CD4-positive, alpha-beta T cell treated with Interleukin-17A for 4 hours (primary cell): Measurements from ENCODE around the gene GTF3C5.
A peak's percentile ranks its signal among the peaks of the same experiment; 100 is the strongest.

Source experiments
- DNase-seq: peaks from one replicate; pipeline ENCODE4 v3.0.0-alpha.2; 2020; ENCODE audit warnings: mixed read lengths

The GTF3C5 gene

DNA sequence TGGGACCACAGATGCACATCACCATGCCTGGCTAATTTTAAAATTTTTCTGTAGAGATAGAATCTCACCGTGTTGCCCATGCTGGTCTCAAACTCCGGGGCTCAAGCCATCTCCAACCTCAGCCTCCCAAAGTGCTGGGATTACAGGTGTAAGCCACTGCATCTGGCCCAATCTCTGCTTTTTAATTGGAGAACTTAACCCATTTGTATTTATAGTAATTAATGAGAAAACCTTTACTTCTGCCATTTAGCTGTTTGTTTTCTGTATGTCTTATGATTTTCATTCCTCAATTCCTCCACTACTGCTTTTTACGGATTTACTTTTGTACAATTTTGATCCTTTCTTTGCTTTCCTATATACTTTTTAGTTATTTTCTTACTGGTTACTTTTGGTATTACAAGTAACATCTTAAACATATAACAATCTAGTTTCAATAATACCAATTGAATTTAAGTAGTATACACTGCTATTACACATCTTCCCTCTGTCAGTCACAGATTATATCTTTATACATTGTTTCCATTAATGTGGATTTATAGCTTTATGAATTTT, 64.1 kb downstream of the GTF3C5 start:
- DNase-seq = no peak

DNA sequence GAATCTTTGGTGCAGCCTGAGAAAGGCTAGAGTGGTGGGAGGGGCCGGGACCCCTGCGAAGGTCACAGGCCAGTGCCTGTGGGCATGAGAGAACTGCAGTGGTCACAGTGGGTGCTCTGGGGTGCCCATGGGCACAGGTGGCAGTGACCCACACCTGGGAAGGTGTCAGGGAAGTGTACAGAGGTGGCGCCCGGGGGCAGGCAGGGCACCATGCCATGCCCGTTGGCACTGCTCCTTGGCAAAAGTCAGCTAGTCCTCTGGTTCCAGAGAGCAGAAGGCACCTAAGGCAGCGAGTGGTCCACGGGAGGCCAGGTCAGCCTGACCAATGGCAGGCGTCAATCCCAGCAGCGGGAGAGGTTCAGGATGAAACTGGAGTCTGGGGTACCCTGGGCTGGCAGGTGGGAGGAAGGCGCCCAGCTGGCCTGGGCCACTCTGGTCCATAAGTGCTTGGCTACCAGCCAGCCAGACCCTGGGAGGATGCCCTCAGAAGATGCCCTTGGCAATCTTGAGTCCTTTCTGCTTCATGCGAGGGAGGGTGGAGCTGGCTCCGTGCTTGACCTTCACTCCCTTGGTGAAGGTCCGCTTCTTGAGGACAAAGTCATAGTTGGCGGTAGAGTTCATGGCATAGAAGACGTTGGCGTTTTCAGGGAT, 67.4 kb downstream of the GTF3C5 start:
- DNase-seq = no peak

DNA sequence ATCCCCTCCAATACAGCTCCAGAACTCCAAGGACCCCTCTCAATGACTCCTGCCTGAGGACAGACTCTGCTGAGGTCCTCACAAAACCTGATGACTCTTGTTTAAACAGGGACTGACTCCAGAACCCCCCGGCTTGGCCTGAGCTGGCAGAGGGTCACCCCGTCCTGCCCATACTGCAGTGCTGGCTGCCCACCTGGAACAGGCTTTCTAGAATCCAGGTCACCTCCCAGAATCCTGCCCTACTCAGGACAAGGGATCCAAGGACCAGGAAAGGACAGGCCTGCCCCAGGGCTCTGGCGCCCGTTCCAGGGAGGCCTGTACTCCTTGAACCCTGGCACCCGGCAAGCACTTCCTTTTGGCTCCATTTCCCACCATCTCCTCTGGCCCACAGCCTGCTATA, 68.1 kb downstream of the GTF3C5 start:
- no peak for DNase-seq

DNA sequence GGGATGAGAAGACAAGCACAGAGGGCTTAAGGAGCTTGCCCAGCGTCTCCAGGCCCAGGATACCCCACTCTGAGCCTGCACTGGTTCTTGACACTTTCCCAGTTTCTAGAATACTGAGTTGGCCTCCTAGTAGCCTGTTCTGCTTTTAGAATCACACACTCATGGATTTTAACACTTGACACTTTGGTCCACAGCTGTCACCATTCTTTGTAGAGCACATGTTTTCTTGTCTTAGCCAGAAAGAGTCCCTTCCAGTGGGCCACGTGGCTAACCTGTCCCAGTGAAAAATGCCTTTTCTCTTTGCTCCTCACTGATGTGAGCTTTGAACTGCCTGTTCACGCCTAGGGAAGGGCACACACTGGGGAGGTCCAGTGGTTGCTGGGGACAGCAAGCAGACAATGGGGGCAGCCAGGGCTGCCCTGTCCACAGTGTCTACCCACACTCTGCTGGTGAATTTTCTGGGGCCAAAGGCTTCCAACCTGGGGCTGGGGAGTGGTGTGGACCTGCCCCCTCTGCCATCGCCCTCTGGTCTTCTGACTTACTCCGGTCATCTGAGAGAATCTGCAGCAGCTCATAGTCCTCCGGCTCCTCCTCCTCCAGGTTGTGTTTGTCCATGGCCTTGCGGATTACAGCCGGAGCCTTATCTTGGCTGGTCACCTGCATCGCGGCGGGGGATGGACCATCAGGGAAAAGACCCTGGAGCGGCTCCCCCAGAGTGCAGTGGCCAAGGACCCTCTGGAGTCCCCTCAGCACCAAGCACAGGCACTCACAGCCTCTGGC, 69.1 kb downstream of the GTF3C5 start:
- no peak for DNase-seq

DNA sequence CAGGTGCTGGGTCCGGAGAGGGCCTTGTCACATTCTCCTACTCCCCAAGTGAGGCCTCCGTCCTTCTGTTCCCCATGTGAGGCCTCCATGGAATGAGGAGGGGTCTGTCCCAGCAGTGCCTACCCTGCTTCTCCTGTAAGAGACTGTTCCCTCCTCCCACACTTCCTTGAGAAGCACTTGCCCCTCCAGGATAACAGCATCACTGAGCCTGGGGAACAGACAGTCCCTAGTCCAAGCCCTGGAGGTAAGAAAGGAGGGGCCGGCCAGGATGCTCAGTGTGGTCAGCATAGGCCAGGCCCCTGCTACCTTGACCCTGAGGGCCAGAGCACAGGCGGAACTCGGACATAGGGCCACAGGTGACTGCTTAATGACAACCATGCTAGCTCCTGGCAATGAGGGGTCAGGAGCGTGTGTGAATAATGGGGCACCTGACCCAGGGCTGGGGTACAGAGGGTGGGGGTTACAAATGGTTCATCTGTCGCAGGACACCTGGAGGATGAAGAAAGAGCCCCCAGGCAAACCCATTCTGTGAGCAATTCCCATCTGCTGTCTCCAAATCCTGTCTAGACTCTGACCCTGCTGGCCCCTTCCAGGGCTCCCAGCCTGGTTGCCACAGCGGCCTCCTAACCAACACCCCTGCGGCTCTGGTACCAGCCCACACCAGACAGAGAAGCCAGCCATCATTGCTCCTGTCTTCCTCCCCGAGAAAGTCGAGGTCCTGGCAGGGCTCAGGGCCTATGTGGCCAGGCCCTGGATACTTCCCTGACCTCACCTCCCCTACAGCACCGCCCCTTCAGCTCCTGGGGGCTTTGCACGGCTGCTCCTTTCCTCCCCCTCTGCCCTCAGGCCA, 69.9 kb downstream of the GTF3C5 start:
- no peak for DNase-seq

DNA sequence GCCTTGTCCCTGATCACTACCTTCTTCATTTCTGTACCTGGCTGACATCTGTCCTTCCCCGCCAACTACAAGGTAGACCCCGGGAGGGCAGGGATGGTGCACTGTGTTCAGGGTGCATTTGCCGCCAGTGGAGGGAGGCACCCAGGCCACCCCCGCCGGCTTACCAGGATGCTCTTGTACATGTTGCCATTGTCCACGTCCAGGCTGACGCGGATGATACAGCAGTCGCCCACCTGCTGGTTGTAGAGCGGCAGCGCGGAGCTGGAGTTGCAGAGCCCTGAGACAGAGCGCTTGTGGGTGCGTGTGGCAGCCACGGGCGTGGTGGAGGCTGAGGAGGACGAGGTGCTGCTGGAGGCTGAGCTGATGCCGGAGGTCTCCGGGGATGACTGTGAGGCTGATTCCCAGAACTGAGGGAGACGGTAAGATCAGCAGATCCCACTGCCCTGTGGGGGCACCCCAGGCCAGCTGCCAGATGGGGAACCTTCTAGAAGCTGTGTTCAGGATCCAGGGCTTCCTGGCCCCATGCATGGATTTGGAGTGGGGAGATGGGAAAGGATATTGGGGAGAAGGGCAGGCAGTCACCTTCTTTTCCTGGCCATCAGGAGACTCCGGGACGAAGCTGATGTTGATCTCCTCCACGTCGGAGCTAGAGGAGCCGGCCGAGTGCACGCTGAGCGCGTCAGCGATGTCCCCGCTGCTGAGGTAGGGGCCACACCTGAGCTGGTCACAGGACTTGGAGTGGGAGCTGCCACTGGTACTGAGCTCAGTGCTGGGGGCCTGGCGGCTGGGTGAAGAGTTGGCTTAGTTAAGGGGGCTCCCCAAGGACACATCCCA, 70.8 kb downstream of the GTF3C5 start:
- DNase-seq = no peak

DNA sequence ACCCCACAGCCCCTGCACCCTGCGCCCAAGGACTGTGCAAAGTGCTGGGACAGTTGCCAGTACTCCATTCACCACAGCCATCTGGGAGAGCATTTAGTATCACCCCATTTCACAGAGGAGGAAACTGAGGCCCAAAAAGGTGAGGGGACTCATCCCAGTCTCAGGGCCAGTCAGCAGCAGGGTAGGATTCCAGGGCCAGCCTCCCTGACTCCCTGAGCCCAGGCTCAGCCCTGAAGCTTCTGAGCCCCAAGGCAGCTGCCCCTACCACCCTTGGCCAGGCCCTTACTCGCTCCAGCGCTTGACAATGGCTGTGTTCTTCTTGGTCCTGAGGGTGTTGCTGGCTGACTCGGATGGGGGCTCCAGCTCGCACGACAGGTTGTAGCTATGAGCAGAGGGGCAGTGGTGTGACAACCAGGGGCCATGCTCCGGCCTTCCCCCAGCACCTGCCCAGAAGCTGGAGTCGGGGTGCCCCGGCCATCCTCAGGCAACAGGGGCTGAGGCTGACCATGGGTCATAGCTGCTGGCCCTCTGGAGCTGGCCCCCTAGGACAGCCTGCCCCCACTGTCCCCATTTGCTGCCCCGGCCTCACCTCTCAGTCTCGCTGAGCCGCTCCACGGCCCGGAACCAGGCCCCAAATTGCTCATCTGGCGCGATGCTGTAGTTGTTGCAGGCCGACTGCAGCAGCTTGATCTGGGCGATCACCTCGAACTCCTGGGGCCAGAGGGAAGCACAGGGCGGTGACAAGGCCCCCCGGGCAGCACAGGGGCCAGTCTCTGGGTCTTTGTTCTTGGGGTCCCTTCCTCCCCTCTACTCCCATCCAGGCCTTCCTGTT, 71.6 kb downstream of the GTF3C5 start:
- no peak for DNase-seq

DNA sequence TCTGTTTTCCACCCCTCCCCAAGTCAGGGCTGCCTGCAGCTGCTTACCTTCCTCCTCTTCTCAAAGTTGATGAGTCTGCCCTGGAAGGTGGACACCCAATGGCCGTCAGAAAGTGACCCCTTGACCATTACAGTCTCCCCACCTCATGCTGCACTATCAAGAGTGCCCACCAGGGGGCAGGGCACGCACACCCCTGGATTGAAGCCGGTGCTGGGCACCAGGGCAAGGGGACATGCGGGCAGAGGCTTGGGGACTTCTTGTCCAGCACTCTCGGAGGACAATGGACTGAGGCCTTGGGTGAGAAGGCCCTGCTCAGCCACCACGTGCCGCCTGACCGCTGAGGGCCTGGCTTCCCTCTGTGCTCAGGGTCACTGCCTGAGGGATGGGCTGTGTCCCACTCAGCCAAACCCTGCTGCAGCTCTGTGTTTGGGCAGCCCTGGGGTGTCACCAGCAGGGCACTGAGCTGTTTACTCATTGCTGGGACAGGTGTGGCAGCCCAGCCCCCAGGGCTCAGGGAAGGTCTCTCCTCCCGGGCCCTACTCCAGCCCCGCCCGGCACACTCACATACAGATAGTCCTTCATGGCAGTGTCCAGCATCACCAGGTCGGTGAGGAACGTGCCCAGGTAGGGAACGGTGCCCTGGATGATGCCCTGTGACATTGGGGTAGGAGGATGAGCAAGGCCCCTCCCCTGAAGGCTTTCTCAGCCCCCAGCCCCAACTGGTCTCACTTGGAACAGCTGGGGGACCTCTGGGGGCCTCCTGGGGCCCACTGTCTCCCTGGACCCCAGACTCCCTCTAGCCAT, 72.6 kb downstream of the GTF3C5 start:
- DNase-seq = peak; percentile 66

DNA sequence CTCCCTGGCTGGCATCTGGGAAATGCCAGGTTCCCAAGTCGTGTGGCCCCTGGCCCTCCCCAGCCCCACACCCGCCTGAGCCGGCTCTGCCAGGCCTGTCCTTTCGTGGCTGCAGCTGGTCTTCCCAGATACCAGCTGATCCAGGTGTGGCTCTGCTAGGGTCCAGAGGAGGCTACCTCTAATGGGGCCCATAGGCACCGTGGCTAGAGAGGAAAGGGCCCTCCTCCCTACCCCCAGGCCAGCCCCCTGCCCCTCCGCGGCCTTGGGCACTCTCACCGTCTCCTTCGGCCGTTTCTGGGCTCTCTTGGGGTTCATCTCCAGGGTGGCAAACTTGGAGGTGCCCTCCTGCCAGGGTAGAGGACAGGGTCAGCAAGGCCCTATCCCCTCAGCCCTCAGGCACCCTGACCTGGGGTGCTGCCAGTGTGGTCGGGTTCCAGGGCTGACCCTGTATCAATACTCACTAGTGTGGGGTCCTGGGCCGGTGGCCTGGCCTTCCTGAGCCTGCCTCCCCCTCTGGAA, 73.2 kb downstream of the GTF3C5 start:
- no peak for DNase-seq

DNA sequence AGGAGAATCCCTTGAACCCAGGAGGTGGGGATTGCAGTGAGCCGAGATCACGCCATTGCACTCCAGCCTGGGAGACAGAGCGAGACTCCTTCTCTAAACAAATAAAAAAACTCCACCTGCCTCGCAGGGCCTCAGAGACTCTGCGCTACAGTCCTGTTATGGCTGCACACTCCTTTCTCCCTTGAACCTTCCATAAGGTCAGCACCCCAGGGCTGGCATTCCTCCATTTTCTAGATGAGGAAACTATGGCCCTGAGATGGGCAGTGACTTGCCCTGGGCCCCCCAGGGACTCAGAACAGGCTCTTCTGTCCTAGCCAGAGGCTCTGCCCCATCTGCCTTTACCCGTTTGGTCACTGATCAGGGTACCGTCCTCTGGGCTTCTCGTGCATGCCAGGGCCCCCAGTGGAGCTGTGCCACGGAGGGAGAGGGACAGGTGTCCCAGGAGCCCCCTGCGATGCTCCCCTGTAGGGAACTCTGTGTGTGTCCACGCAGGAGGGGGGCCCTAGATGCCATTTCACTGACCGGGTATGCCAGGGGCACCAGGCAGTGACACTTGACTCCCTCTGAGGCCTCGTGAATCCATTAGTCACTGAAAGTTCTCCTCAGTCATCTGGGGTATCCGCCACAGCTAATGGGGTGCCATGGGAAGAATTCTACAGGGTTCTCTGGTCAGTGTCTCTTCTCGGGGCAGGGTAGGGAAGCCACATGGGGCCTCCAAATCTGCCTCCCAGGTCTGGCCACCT, 74.1 kb downstream of the GTF3C5 start:
- DNase-seq = no peak

DNA sequence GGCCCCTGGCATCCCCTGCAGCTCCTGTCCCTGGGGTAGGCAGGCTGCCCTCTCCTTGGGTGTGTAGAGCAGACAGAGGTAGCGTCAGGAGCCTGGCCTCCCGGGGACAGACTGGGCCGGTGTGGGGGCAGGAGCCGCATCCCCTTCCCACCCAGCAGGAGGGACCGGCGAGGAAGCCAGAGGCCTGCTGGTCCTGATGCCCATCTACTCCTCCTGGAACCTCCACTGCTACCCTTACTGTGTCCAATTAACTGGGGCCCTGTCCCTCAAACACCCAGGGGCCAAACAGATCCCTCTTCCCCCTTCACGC, 74.6 kb downstream of the GTF3C5 start:
- DNase-seq = no peak

DNA sequence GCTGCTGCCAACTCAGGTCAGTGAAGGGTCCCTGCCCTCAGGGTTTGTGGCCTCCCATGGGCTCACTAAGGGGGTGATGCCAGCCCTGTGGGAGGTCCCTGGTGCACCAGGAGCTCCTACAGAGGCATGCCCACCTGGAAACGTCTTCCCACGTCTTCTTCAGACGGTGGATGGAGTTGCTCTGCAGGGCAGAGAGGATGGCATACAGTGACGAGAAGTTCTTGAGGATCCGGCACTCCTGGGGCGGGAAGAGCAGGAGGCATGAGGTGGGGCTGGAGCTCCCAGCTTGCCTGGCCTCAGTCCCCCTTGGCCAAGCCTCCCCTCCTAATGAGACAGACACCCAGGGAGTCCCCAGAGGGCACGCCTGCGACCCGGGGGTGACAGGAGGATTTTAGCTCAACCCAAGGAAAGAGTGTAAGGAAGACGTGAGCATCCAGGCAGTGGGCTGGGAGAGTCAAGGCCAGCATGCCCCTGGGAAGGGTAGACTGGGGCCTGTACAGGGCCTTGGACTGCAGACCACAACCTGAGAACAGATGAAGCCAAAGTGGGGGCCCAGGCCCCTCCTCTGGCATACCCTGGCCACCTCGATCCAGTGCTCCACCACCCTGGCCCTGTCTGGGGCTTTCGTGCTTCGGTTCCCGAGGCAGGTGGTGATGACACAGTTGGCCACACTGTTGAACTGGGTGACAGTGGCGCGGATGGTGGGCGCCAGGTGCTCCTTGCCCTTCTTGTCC, 75.9 kb downstream of the GTF3C5 start:
- no peak for DNase-seq

DNA sequence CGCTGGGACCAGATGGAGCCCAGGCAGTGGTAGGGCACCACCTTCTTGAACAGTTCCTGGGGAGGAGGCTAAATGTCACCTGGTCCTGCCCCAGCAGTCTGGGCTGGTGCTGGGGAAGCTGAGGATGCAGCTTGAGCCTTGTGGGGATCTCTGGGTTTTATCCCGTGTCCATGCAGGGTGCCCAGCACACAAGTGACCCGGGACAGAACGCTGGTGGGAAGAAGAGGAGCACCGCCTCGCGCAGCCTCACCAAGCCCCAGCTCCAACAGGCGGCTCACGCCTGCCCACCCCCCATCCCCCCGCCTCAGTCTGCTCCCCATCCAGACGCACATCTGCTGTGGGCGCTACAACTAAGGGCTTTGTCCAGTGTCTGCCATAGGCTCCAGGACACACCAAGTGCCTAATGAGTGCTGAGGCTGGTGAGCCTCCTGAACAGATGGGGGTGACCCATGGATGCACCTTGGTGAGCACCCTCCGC, 76.5 kb downstream of the GTF3C5 start:
- no peak for DNase-seq
